ENCODE measurements around the gene DBT.
"Not testable (repeated sequence)": the region's sequence is repeated elsewhere in the genome, so short reads cannot be mapped to it uniquely, and the experiment has no call there.

GRCh38 chr1:100205593-100205992 lies 44.0 kb downstream of the DBT start:
- TF ChIP-seq POLR2A, POLR2AphosphoS5 (IDR thresholded peaks at IDR 0.05; ENCODE audit: low read depth, low read length): not testable (repeated sequence)
